Islet of Langerhans (tissue), 1 donor: ENCODE data around the gene UBALD2.
"Not testable (repeated sequence)": the region's sequence is repeated elsewhere in the genome, so short reads cannot be mapped to it uniquely, and the experiment has no call there.

Experiments used
- FAIRE-seq: peaks from one replicate; lab custom pipeline; 2011; peaks lifted over from hg19 to GRCh38; lab: Jason Lieb, UNC

UBALD2 gene

GRCh38 chr17:76264755-76265623, at the start of gene UBALD2:
TSS of gene UBALD2 (plus strand) at chr17:76265348. CDS start at chr17:76265506, 158 bp downstream.
- peak; percentile 62 for FAIRE-seq

- no peak for FAIRE-seq
Observed at GRCh38 chr17:76217081-76217480, 48.1 kb upstream of the UBALD2 start.

GRCh38 chr17:76219670-76220383, 45.3 kb upstream of the UBALD2 start:
- no peak for FAIRE-seq

GRCh38 chr17:76223802-76224201, 41.3 kb upstream of the UBALD2 start:
- no peak for FAIRE-seq

- not testable (repeated sequence) for FAIRE-seq
Observed at GRCh38 chr17:76225373-76226086, 39.6 kb upstream of the UBALD2 start.

- FAIRE-seq = not testable (repeated sequence)
Observed at GRCh38 chr17:76226749-76227148, 38.4 kb upstream of the UBALD2 start.

- no peak for FAIRE-seq
Observed at GRCh38 chr17:76232342-76232741, 32.8 kb upstream of the UBALD2 start.

GRCh38 chr17:76233588-76234353, 31.4 kb upstream of the UBALD2 start:
- FAIRE-seq = no peak

- no peak for FAIRE-seq
Observed at GRCh38 chr17:76234354-76234679, 30.8 kb upstream of the UBALD2 start.

- FAIRE-seq = no peak
Observed at GRCh38 chr17:76235883-76236282, 29.3 kb upstream of the UBALD2 start.

- no peak for FAIRE-seq
Observed at GRCh38 chr17:76236603-76237002, 28.5 kb upstream of the UBALD2 start.

GRCh38 chr17:76237859-76238313, 27.3 kb upstream of the UBALD2 start:
- no peak for FAIRE-seq

- FAIRE-seq = no peak
Observed at GRCh38 chr17:76238847-76239537, 26.2 kb upstream of the UBALD2 start.

GRCh38 chr17:76239538-76240274, 25.4 kb upstream of the UBALD2 start:
- no peak for FAIRE-seq

- no peak for FAIRE-seq
Observed at GRCh38 chr17:76240461-76241203, 24.5 kb upstream of the UBALD2 start, which contains the start of gene RNF157. TSS of gene RNF157 (minus strand) at chr17:76240493. CDS start at chr17:76240240, 253 bp downstream.

GRCh38 chr17:76241204-76241538, 24.0 kb upstream of the UBALD2 start:
- FAIRE-seq = no peak

- FAIRE-seq = no peak
Observed at GRCh38 chr17:76241691-76242255, 23.4 kb upstream of the UBALD2 start.

GRCh38 chr17:76243826-76244679, 21.1 kb upstream of the UBALD2 start:
- FAIRE-seq = no peak

- not testable (repeated sequence) for FAIRE-seq
Observed at GRCh38 chr17:76244721-76245120, 20.4 kb upstream of the UBALD2 start.
